Tibial artery (tissue), 4 donors: ENCODE data around the gene SLC16A10.
A peak's percentile ranks its signal among the peaks of the same experiment; 100 is the strongest.

ENCODE experiments used
- DNase-seq, 2 donors: peaks; one replicate each; pipeline ENCODE4 v3.0.0-alpha.2; 2019
- H3K27ac ChIP-seq, 2 donors: fragments of 200-600 bp; sonication (generic) in 1 of 2; 1 replicate in 1 of 2; 2 replicates in 1 of 2; pipeline ENCODE4 v1.5.1; 2018 to 2019; ENCODE audit warnings: mild to moderate bottlenecking in 1 of 2
- H3K27me3 ChIP-seq, 2 donors: fragments of 200-600 bp; sonication (generic) in 1 of 2; one replicate each; pipeline versions ENCODE4 v1.5.1 to v1.6.0; 2016 to 2019
- H3K36me3 ChIP-seq, 3 donors: fragments of 200-600 bp; sonication (generic) in 2 of 3; one replicate each; pipeline ENCODE4 v1.5.1; 2016 to 2019; ENCODE audit warnings: mild to moderate bottlenecking in 2 of 3
- H3K4me1 ChIP-seq, 4 donors: fragments of 200-600 bp; sonication (generic) in 2 of 4; 1 replicate in 3 of 4; 2 replicates in 1 of 4; pipeline ENCODE4 v1.5.1; 2016 to 2019
- H3K4me3 ChIP-seq, 2 donors: fragments of 200-600 bp; sonication (generic) in 1 of 2; 1 replicate in 1 of 2; 2 replicates in 1 of 2; pipeline ENCODE4 v1.5.1; 2018 to 2019; ENCODE audit warnings: mild to moderate bottlenecking in 2 of 2
- H3K9me3 ChIP-seq, 3 donors: fragments of 200-600 bp; sonication (generic) in 1 of 3; one replicate each; pipeline ENCODE4 v1.5.1; 2016 to 2019
- CTCF ChIP-seq, 2 experiments: fragments of 200-600 bp in 1 of 2; fragments of 450-650 bp in 1 of 2; IDR thresholded peaks; one replicate each; pipeline ENCODE4 v1.5.1; 2017 to 2019; ENCODE audit warnings: antibody characterized with exemption in 2 of 2, mild to moderate bottlenecking in 1 of 2, moderate library complexity in 1 of 2
- intact Hi-C: fragments of 100-400 bp; cut with DNase I; formaldehyde crosslinking; loops from one replicate; pipeline ENCODE4 v1.15.0; 2023; ENCODE audit warnings: low total_unique reads

The SLC16A10 gene

GRCh38 chr6:111259089-111259831, 172.0 kb downstream of the SLC16A10 start:
- H3K27me3 ChIP-seq, result no peaks in the 10 kb centered on the region
- H3K27ac ChIP-seq, result peak overlapping the region; percentile 79 to 85
- H3K4me1 ChIP-seq, result peaks cover 0 to 23% (median 14%) of the 10 kb centered on the region in 4 donors
- TF ChIP-seq CTCF (IDR thresholded peaks at IDR 0.05), result peak; percentile 95 to 97
- no peaks in the 10 kb centered on the region for H3K9me3 ChIP-seq
- H3K4me3 ChIP-seq, result peak overlapping the region; percentile 62 to 87
- intact Hi-C loops, result loop anchor here (5.0 kb wide), 2 partner anchors 383 to 738 kb away; no protein-coding TSS in a partner anchor
- DNase-seq, result peak; percentile 99
- H3K36me3 ChIP-seq, result peaks cover 3 to 9% (median 4%) of the 10 kb centered on the region in 3 donors

- DNase-seq, result no peak
- Histone ChIP-seq H3K9me3 (no peaks in the 10 kb centered on the region), H3K4me3 (peak overlapping the region in 1 of 2 donors; percentile 62), H3K27ac (no peak overlapping the region), H3K27me3 (no peaks in the 10 kb centered on the region), H3K36me3 (peaks cover 3 to 23% (median 8%) of the 10 kb centered on the region in 3 donors), H3K4me1 (peaks cover 0 to 23% (median 14%) of the 10 kb centered on the region in 4 donors)
- intact Hi-C loops, result loop anchor here (10.0 kb wide), 1 partner anchor 354 kb away; no protein-coding TSS in a partner anchor
- no peak for TF ChIP-seq CTCF (IDR thresholded peaks at IDR 0.05)
Observed at GRCh38 chr6:111260570-111261298, 173.4 kb downstream of the SLC16A10 start.

GRCh38 chr6:111263837-111264236, 176.5 kb downstream of the SLC16A10 start:
- H3K4me1 ChIP-seq, result peaks cover 0 to 18% (median 12%) of the 10 kb centered on the region in 4 donors
- no peaks in the 10 kb centered on the region for H3K9me3 ChIP-seq
- H3K36me3 ChIP-seq, result peaks cover 15 to 51% (median 34%) of the 10 kb centered on the region in 3 donors
- no peak overlapping the region for H3K27ac ChIP-seq
- TF ChIP-seq CTCF (IDR thresholded peaks at IDR 0.05), result no peak
- DNase-seq, result no peak
- no peaks in the 10 kb centered on the region for H3K27me3 ChIP-seq
- no peak overlapping the region for H3K4me3 ChIP-seq
- intact Hi-C loops, result loop anchor here (10.0 kb wide), 1 partner anchor 351 kb away; no protein-coding TSS in a partner anchor

- Histone ChIP-seq H3K27me3 (no peaks in the 10 kb centered on the region), H3K9me3 (no peaks in the 10 kb centered on the region), H3K4me1 (peaks cover 0 to 5% (median 2%) of the 10 kb centered on the region in 4 donors), H3K4me3 (no peak overlapping the region), H3K27ac (no peak overlapping the region), H3K36me3 (peaks cover 15 to 66% (median 44%) of the 10 kb centered on the region in 3 donors)
- intact Hi-C loops, result loop anchor here (10.0 kb wide), 1 partner anchor 349 kb away; no protein-coding TSS in a partner anchor
- DNase-seq, result no peak
- no peak for TF ChIP-seq CTCF (IDR thresholded peaks at IDR 0.05)
Observed at GRCh38 chr6:111265842-111266241, 178.5 kb downstream of the SLC16A10 start.

GRCh38 chr6:111266276-111266675, 179.0 kb downstream of the SLC16A10 start:
- intact Hi-C loops, result loop anchor here (10.0 kb wide), 1 partner anchor 349 kb away; no protein-coding TSS in a partner anchor
- no peak overlapping the region for H3K4me3 ChIP-seq
- H3K27me3 ChIP-seq, result no peaks in the 10 kb centered on the region
- no peak overlapping the region for H3K27ac ChIP-seq
- H3K4me1 ChIP-seq, result peaks cover 0 to 4% (median 0%) of the 10 kb centered on the region in 4 donors
- DNase-seq, result no peak
- H3K9me3 ChIP-seq, result no peaks in the 10 kb centered on the region
- peaks cover 15 to 66% (median 44%) of the 10 kb centered on the region in 3 donors for H3K36me3 ChIP-seq
- TF ChIP-seq CTCF (IDR thresholded peaks at IDR 0.05), result no peak
